ENCODE measurements around the gene RAB21.

The RAB21 gene

GRCh38 chr12:71754461-71755145 is at the start of gene RAB21:
TSS of gene RAB21 (plus strand) at chr12:71754863. CDS start at chr12:71755130, 267 bp downstream.
- DNase-seq, result peak; percentile 98

GRCh38 chr12:71704920-71705319 is 49.7 kb upstream of the RAB21 start:
- no peak for DNase-seq

GRCh38 chr12:71708658-71709057 is 46.0 kb upstream of the RAB21 start:
- no peak for DNase-seq

GRCh38 chr12:71710276-71711125 is 44.2 kb upstream of the RAB21 start:
- DNase-seq, result no peak

- DNase-seq, result no peak
These were observed 36.1 kb upstream of the RAB21 start for GRCh38 chr12:71718611-71719010.

GRCh38 chr12:71719647-71720370 is 34.9 kb upstream of the RAB21 start:
- DNase-seq, result no peak

- no peak for DNase-seq
These were observed 32.7 kb upstream of the RAB21 start for GRCh38 chr12:71721783-71722505.

- no peak for DNase-seq
These were observed 29.7 kb upstream of the RAB21 start for GRCh38 chr12:71725011-71725410.

- DNase-seq, result no peak
These were observed 28.1 kb upstream of the RAB21 start for GRCh38 chr12:71726548-71726947.

- DNase-seq, result no peak
These were observed 26.7 kb upstream of the RAB21 start for GRCh38 chr12:71727958-71728357.

- no peak for DNase-seq
These were observed 23.7 kb upstream of the RAB21 start for GRCh38 chr12:71730936-71731335.

GRCh38 chr12:71731439-71732356 is 23.0 kb upstream of the RAB21 start:
- no peak for DNase-seq

- DNase-seq, result no peak
These were observed 22.3 kb upstream of the RAB21 start for GRCh38 chr12:71732357-71732712.

- no peak for DNase-seq
These were observed 17.5 kb upstream of the RAB21 start for GRCh38 chr12:71737197-71737596.

- no peak for DNase-seq
These were observed 11.7 kb upstream of the RAB21 start for GRCh38 chr12:71742998-71743397.

- DNase-seq, result no peak
These were observed 10.0 kb upstream of the RAB21 start for GRCh38 chr12:71744522-71745300.

- DNase-seq, result peak; percentile 6
These were observed 7.6 kb upstream of the RAB21 start for GRCh38 chr12:71746974-71747611.

- DNase-seq, result no peak
These were observed 6.4 kb upstream of the RAB21 start for GRCh38 chr12:71748081-71748850.

- DNase-seq, result no peak
These were observed 5.0 kb upstream of the RAB21 start for GRCh38 chr12:71749666-71750065.

- no peak for DNase-seq
These were observed 1.8 kb upstream of the RAB21 start for GRCh38 chr12:71752891-71753290.
